HG02943 (cell line): ENCODE results near the gene FHDC1.
"Not testable (repeated sequence)": the region's sequence is repeated elsewhere in the genome, so short reads cannot be mapped to it uniquely, and the experiment has no call there.

Source experiments
- ATAC-seq: cut with Tn5 transposase; IDR thresholded peaks from one replicate; pipeline ENCODE4 v1.9.1; 2021; ENCODE audit warnings: mild to moderate bottlenecking, low read depth, moderate library complexity; ENCODE audit not compliant: unreplicated experiment

The FHDC1 gene, protein sequence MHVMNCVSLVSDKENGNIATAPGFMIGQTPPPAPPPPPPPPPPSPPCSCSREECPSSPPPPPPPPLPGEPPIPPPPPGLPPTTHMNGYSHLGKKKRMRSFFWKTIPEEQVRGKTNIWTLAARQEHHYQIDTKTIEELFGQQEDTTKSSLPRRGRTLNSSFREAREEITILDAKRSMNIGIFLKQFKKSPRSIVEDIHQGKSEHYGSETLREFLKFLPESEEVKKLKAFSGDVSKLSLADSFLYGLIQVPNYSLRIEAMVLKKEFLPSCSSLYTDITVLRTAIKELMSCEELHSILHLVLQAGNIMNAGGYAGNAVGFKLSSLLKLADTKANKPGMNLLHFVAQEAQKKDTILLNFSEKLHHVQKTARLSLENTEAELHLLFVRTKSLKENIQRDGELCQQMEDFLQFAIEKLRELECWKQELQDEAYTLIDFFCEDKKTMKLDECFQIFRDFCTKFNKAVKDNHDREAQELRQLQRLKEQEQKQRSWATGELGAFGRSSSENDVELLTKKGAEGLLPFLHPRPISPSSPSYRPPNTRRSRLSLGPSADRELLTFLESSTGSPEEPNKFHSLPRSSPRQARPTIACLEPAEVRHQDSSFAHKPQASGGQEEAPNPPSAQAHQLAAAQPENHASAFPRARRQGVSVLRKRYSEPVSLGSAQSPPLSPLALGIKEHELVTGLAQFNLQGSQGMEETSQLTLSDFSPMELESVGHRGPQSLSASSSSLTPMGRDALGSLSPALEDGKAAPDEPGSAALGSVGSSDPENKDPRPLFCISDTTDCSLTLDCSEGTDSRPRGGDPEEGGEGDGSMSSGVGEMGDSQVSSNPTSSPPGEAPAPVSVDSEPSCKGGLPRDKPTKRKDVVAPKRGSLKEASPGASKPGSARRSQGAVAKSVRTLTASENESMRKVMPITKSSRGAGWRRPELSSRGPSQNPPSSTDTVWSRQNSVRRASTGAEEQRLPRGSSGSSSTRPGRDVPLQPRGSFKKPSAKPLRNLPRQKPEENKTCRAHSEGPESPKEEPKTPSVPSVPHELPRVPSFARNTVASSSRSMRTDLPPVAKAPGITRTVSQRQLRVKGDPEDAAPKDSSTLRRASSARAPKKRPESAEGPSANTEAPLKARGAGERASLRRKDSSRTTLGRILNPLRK

DNA sequence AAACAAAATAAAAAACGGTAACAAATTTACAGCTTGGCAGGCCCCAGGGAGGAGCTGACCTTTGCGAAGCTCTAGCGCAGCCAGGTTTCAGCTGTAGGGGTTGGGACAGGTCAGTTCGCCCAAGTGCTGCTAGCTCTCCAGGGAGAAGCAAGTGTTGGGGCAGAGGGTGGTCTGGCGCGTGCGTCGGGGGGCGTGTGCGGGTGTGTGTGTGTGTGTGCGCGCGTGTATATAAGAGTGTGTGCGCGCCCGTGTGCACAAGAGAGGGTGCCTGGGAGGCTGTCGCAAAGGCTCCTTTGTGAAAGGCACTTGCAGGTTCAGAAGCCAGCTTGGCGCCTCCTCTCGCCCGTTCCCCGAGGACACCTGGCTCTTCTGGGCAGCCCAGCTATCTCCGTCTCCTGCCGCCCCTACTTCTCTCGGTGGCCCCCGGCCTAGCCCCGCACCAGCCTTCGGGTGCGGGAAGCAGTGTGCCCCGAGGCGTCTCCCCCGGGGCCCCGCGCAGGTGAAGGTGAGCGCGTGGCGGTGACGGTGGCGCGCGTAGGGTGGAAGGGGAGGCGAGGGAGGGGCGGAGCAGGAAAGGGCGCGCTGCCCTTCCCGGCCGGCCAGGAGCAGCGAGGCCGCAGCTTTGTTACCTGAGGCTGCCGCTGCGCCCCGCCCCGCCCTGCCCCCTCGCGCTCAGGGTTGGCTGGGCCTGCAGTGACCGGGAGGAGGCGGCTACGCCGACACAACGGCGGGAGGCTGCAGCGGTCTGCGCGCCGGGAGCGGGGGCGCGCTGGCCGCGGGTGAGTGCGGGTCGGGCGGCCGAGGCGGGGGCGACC, at the start of gene FHDC1:
FHDC1 (plus strand) TSS at position 693 of the 815 bp plus-strand sequence. CDS start 6,735 bp downstream, outside the sequence.
- ATAC-seq: no peak

DNA sequence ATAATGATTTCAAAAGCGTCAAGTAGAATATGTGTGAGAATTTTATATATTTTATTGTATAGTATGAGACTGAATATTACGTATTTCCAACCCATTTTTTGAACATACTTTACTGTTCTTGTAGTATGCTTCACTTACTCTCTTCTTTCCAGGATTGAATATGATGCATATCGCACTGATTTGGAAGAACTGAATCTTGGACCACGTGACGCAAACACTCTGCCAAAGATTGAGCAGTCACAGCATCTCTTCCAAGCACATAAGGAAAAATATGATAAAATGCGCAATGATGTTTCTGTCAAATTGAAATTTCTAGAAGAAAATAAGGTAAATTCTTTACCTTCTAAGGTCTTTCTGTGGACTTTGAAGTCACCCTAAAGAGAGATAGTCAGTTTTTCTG, 48.1 kb upstream of the FHDC1 start:
- ATAC-seq: no peak

DNA sequence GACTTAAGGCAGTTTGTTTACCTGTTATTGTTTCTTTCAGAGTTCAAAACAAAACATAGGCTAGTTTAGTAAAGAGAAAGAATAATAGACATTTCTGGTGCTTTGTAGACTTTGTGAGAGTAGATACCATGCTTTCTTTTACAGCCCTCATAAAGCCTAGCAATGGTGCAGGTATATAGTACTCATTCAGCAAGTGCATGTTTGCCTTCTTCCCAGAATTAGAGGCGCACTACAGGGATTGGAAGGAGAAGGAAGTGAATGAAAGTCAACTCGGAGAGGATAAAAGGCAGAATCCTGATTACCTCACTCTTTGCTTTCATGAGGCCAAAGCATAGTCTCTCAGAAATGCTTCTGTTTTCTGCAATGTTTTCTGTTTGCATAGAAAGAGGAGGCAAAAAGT, 43.1 kb upstream of the FHDC1 start:
- no peak for ATAC-seq

DNA sequence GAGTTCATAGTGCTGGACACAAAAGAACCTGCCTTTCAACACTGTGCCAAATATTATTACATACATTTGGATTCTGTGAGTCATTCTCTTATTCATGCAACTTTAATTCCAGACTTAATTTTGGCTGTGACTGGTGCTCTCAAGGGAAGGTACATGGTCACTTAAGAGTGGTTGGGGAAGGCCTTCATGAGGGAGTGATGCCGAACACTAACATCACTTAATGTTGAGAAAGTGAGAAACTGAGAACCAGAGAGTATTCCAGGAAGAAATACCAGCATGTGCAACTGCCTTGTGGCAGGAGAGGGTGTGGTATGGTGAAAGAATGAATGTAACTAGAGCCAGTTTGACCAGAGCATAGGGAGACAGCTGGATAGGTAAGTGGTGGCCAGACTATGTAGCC, 41.5 kb upstream of the FHDC1 start:
- ATAC-seq: no peak

DNA sequence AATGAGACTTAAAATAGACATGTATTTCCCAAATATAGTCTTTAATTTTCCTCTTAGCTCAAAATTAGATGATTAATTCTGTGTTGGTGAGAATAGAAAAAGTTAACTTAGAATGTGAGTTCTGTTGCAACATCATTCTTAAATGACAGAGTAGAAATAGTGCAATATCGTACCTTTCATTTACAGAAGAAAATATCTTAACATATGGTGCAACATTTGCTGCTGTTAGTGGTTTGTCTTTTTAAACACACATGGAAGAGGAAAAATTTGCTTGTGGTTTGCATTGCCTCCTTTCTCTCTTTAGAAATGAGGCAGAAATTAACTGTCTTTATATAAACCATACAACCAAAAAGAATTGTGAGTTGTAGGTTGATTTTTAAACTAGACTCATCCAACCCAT, 39.3 kb upstream of the FHDC1 start:
- ATAC-seq: no peak

DNA sequence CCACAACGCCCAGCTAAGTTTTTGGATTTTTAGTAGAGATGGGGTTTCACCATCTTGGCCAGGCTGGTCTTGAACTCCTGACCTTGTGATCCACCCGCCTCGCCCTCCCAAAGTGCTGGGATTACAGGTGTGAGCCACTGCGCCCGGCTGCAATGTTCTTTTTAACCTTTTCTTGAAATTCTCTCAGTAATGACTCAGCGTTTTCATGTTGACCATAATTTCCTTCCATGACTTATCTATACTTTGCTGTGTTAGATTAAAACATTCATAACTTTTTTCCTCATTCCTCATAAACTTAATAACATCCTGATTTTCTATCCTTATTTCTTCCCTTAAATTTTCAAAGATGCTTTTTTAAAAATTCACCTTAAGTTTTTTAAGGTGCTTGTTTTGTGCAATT, 38.0 kb upstream of the FHDC1 start:
- not testable (repeated sequence) for ATAC-seq

DNA sequence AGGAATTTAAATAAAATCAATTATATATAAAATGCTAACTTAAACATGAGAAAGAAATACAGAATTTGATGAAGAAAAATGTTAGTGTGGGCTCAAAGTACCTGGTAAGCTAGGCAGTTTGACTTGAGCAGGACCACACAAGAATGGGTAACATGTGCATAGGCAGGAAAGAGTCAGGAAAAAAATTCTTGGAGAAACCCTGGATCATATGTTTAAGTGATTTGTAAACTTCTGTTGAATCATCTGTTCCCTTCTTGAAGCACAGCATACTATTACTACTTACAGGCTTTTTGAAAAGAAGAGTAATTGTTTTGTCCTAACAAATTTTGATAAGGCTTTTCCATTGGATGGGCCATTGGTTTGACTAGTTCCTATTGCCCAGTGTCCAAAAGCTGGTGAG, 37.5 kb upstream of the FHDC1 start:
- no peak for ATAC-seq

DNA sequence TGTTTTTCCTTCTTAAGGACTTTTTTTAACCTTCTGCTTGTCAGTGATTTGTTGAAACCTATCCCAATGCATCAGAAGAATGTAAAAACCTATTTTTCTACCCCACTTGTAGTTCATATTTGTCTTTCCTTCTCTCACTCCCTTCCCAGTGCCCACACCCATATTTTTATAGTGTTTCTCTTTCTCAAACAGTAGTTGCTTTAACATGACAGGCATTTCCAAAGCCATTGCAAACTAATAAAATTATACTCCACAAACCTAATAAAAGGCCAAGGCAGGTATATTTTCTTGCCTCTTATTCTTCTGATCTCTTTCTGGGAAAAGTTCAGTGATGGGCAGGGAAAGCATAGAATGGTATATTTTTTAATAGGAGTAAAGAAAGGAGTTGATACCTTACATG, 35.7 kb upstream of the FHDC1 start:
- ATAC-seq: no peak

DNA sequence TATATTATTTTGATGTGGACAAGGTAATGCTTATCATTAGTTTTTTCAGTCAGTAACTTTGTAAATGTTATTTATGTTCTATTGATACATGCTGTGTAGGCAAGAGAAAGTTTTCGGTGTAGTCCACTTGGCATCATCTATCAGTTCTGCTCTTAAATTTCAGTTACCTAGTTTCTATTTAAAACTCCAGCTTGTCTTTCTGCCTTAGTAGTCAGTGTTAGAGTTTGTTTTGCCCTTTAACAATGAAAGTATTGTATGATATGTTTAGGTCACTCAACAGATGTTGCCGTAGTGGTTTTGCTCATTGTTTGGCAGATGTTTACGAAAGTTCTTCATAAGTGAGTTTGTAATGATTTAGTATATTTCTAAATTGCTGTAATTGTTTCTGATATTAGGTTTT, 34.9 kb upstream of the FHDC1 start:
- ATAC-seq: no peak

DNA sequence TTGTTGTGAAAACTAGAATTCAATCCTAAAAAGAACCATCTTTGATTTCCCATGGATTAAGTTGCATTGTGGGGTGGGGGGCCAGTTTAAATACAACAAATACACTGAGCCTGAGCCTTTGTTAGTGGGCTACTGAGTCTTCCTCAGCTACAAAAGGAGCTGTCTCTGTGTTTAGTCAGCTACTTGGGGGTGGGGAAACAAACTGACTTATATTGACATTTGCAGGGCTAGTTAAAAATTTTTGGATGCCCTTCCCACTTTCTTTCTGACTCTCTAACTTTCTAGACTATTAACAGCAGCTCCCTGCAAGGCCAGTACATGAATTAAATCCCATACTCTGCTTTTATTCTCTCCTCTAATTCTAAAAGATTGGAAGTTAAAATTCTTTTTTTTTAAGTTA, 32.5 kb upstream of the FHDC1 start:
- no peak for ATAC-seq

DNA sequence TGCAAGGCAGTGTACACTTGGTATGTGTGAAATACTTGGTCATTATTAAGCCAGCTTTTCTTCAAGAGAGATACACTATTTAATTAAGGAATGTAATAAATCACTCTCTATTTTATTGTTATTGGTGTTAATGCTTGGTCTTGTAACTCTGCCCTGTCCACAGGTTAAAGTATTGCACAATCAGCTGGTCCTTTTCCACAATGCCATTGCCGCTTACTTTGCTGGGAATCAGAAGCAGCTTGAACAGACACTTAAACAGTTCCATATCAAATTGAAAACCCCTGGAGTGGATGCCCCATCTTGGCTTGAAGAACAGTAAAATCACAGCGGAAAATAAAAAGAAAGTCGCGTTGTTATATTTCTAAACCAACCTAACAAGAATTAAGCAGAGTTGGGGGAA, 26.2 kb upstream of the FHDC1 start:
- ATAC-seq: no peak

DNA sequence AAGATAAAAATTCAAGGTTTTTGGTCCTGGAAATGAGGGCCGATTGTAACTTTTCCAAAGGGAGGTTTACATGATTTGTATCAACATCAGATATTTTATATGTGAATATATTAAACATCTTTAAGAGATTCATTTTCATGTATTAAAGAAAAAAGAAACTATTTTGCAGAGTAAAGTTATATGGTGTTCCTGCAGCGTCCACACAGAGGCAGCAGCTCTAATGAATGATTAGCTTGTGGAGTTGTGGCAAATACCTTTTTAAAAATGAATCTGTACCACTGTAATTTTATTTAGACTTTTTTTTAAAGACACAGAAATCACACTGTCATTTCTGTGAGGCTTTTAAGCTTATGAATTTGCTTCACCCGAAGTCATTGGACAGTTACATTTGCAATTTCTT, 25.6 kb upstream of the FHDC1 start:
- ATAC-seq: no peak

DNA sequence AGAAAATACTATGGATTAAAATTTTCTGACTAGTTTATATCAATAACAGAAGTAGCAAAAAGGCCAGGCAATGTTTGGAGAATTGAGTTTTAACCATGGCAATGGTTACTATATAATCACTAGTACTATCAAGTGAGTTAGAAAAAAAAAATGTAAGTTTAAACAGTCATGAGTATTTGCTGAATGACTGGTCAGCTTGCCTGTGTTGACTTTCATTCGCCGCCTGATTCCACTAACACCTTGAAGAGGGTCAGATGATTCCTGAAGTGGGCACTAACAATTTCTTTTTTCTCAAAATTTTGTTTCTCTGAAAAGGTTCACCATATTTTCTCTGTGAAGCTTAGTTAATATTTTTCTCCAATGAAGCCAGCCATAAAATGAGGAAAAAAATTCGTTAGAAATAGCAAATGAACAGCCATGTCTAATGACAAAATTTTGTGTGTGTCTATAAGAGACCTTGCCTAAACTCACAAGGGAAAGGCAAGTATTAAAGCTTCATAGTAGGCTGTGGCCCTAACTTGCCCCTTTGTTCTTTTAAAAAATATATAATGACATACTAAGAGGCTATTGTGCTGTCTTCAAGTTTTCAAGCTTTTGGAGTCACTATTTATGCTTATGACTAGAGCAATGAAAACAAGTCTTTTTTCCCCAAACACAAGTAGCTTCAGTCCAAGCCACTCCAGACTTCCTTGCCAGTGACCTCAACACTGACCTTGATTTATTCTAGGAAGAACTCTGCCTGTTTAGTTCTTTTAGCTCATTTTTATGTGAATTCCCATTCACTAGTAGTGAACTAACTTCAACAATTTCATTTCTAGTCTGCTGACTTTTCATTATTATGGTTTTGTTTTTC, 18.4 kb upstream of the FHDC1 start:
- ATAC-seq: no peak

DNA sequence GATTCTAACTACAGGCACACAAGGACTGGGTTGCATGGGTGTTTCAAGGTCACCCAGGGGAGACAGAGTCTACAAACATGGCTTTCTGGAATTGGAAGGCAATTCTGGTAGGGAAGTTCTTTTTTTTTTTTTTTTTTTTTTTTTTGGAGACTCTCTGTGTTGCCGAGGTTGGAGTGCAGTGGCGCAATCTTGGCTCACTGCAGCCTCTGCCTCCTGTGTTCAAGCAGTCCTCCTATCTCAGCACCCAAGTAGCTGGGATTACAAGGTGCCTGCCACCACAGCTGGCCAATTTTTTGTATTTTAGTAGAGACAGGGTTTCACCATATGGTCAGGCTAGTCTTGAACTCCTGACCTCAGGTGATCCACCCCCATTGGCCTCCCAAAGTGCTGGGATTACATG, 16.3 kb upstream of the FHDC1 start:
- ATAC-seq: no peak

DNA sequence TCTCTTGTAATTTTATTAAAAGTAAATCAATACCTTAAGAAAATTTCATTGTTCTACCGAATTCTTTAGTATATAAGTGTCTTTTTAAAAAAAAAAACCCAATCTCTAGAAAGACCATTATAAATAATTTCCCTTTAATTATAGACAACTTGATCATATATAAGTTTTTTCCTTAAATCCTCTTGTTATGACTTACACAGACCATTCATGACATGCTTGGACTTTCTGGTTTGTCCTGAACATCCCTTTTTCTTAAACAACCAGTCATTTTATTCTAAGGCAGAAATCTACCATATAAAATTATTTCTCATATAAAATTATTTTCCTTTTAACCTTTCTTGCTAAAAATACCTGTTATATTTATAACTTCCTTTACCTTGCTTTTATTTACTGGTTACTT, 15.4 kb upstream of the FHDC1 start:
- ATAC-seq: no peak

DNA sequence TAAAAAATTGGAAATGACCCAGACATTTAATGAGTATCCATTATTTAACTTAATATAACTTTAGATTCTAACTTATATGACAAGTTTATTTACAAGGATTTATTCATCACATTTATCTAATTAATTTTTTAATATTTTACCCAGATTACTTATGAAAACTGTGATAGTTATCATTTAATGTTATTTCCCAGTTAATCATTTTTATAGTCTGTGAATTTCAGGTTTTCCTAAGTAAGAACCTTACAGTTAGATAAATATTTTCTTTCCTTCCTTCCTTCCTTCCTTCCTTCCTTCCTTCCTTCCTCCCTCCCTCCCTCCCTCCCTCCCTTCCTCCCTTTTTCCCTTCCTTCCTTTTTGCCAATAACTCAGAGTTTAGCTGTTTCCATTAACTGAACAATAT, 14.8 kb upstream of the FHDC1 start:
- no peak for ATAC-seq

DNA sequence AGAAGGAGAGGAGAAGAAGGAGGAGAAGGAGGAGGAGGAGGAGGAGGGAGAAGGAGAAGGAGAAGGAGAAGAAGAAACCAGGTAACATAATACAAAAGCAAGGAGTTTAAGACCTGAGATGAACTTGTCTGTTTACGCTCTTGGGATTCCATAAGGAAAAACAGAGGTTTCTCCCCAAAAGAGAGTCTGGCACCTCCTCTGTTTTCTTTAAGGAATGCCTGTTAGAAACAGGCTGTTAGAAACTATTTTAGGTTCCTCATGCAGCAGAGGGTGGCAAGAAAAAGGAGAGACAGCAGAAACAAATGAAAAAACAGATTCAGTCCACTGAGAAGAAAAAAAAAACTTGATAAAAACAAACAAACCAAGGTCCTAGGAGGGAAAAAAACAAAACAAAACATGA, 10.3 kb upstream of the FHDC1 start:
- no peak for ATAC-seq

DNA sequence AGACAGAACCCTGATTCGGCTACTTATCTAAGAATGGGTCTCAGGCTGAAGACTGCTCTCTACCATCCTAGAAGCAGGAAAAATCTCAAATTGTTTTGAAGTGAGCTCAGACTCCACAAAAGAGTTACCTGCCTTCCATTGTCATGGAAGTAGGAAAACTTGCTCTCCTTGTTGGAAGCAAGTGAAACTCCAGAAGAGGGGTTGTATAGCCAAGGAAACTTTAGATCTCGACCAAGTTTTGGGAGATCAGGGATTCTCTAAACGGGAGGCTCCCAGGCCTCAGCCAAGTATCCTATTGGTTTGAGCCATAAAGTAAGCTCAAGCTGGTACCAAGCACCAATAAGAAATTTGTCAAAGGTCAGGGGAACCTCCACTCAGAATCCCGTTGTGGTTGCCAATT, 9.2 kb upstream of the FHDC1 start:
- no peak for ATAC-seq

DNA sequence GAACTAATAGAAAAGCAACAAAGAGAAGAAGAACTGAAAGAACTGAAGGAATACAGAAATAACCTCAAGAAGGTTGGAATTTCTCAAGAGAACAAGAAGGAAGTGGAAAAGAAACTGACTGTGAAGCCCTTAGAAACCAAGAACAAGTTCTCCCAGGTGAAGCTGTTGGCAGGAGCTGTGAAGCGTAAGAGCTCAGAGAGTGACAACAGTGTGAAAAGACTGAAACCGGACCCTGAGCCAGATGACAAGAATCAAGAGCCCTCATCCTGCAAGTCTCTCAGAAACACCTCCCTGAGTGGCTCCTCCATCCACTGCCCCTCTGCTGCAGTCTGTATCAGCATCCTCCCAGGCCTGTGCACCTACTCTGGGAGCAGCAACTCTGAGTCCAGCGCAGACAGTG, 8.4 kb upstream of the FHDC1 start:
- no peak for ATAC-seq

DNA sequence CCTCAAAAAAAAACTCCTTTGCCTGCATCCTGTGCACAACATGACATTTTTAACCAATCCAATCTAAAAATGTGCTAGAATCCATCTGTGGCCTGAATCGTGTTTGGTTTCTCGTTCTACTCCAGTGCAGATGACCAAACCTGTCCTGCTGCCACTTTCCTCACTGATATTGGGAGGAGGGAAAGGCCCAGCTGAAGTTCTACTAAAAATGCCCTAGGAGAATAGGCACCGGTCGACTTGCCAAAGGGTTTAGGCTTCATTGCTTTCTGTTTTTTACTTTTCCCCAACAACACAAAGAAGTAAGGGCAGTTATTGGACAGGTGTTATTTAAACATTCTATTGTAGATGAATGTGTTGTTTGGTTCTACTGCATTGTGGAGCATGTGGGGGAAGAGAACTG, 7.8 kb upstream of the FHDC1 start:
- ATAC-seq: no peak
